IgD-negative memory B cell (primary cell): ENCODE measurements around the gene ETV3. TPM values are rescaled to one million over a fixed set of nuclear protein-coding genes. Genes with fewer than 3 reads are reported as not detected.
A peak's percentile ranks its signal among the peaks of the same experiment; 100 is the strongest.

ENCODE experiments used
- H3K27ac Mint-ChIP-seq, 3 donors: one replicate each; pipeline ENCODE4 v1.8.0; 2020 to 2022; ENCODE audit warnings: mild to moderate bottlenecking in 3 of 3, mixed read lengths in 3 of 3, moderate library complexity in 1 of 3
- H3K27me3 Mint-ChIP-seq: one replicate; pipeline ENCODE4 v1.8.0; 2021; ENCODE audit warnings: mixed read lengths
- H3K36me3 Mint-ChIP-seq: one replicate; pipeline ENCODE4 v1.8.0; 2020; ENCODE audit warnings: mild to moderate bottlenecking, mixed read lengths
- H3K4me1 Mint-ChIP-seq, 3 donors: one replicate each; pipeline ENCODE4 v1.8.0; 2020 to 2022; ENCODE audit warnings: mixed read lengths in 3 of 3, mild to moderate bottlenecking in 1 of 3
- H3K4me3 Mint-ChIP-seq, 4 donors: one replicate each; pipeline ENCODE4 v1.8.0; 2020 to 2022; ENCODE audit warnings: mild to moderate bottlenecking in 4 of 4, mixed read lengths in 4 of 4, moderate library complexity in 3 of 4
- H3K9me3 Mint-ChIP-seq, 3 donors: one replicate each; pipeline ENCODE4 v1.8.0; 2020 to 2021; ENCODE audit warnings: mixed read lengths in 3 of 3, mild to moderate bottlenecking in 1 of 3
- polyA plus RNA-seq: library from polyadenylated mRNA; unstranded; fragments of 300-500 nt; fragmentation: Illumina TruSeq; gene quantifications from one replicate; pipeline ENCODE4 v1.2.3, GENCODE V29; 2021

The ETV3 gene
- polyA plus RNA-seq, 1 donor from 2014 or later: 4.7 TPM

- H3K36me3 Mint-ChIP-seq: peaks cover 2% of the 10 kb centered on the region
- peaks cover 0 to 9% (median 4%) of the 10 kb centered on the region in 3 donors for H3K4me1 Mint-ChIP-seq
- no peak overlapping the region for H3K27ac Mint-ChIP-seq
- no peaks in the 10 kb centered on the region for H3K9me3 Mint-ChIP-seq
- H3K4me3 Mint-ChIP-seq: no peak overlapping the region
- peaks cover 11% of the 10 kb centered on the region for H3K27me3 Mint-ChIP-seq
These were observed 14.3 kb upstream of the ETV3 start for GRCh38 chr1:157152510-157152909.

- H3K27ac Mint-ChIP-seq: peak overlapping the region in 1 of 3 donors; percentile 22
- peaks cover 2% of the 10 kb centered on the region for H3K36me3 Mint-ChIP-seq
- H3K9me3 Mint-ChIP-seq: no peaks in the 10 kb centered on the region
- peaks cover 0 to 9% (median 4%) of the 10 kb centered on the region in 3 donors for H3K4me1 Mint-ChIP-seq
- H3K4me3 Mint-ChIP-seq: no peak overlapping the region
- peaks cover 5% of the 10 kb centered on the region for H3K27me3 Mint-ChIP-seq
These were observed 13.3 kb upstream of the ETV3 start for GRCh38 chr1:157151506-157151905.

GRCh38 chr1:157151073-157151472, 12.9 kb upstream of the ETV3 start:
- H3K27me3 Mint-ChIP-seq: peaks cover 4% of the 10 kb centered on the region
- peak overlapping the region in 1 of 3 donors; percentile 22 for H3K27ac Mint-ChIP-seq
- H3K4me1 Mint-ChIP-seq: peaks cover 0 to 8% (median 4%) of the 10 kb centered on the region in 3 donors
- no peaks in the 10 kb centered on the region for H3K9me3 Mint-ChIP-seq
- peaks cover 2% of the 10 kb centered on the region for H3K36me3 Mint-ChIP-seq
- H3K4me3 Mint-ChIP-seq: no peak overlapping the region

GRCh38 chr1:157150631-157151030, 12.4 kb upstream of the ETV3 start:
- no peak overlapping the region for H3K4me3 Mint-ChIP-seq
- peaks cover 2% of the 10 kb centered on the region for H3K27me3 Mint-ChIP-seq
- no peaks in the 10 kb centered on the region for H3K9me3 Mint-ChIP-seq
- H3K36me3 Mint-ChIP-seq: peaks cover 2% of the 10 kb centered on the region
- peaks cover 0 to 5% (median 2%) of the 10 kb centered on the region in 3 donors for H3K4me1 Mint-ChIP-seq
- no peak overlapping the region for H3K27ac Mint-ChIP-seq

GRCh38 chr1:157147906-157148700, 9.9 kb upstream of the ETV3 start:
- Mint-ChIP-seq H3K4me3 (no peak overlapping the region), H3K27ac (no peak overlapping the region)

GRCh38 chr1:157147037-157147436, 8.8 kb upstream of the ETV3 start:
- H3K4me3 Mint-ChIP-seq: no peak overlapping the region
- H3K4me1 Mint-ChIP-seq: peaks cover 0 to 4% (median 2%) of the 10 kb centered on the region in 3 donors
- H3K27ac Mint-ChIP-seq: peak overlapping the region in 1 of 3 donors; percentile 67
- H3K27me3 Mint-ChIP-seq: peaks cover 5% of the 10 kb centered on the region
- no peaks in the 10 kb centered on the region for H3K9me3 Mint-ChIP-seq
- H3K36me3 Mint-ChIP-seq: no peaks in the 10 kb centered on the region

More at GRCh38 chr1:157147906-157148700, 9.9 kb upstream of the ETV3 start:
- no peaks in the 10 kb centered on the region for H3K9me3 Mint-ChIP-seq
- no peaks in the 10 kb centered on the region for H3K36me3 Mint-ChIP-seq
- peaks cover 5% of the 10 kb centered on the region for H3K27me3 Mint-ChIP-seq
- H3K4me1 Mint-ChIP-seq: peaks cover 0 to 4% (median 2%) of the 10 kb centered on the region in 3 donors

GRCh38 chr1:157146244-157146643, 8.0 kb upstream of the ETV3 start:
- Mint-ChIP-seq H3K4me1 (peaks cover 0 to 4% (median 2%) of the 10 kb centered on the region in 3 donors), H3K9me3 (no peaks in the 10 kb centered on the region), H3K36me3 (no peaks in the 10 kb centered on the region), H3K27me3 (peaks cover 5% of the 10 kb centered on the region), H3K4me3 (no peak overlapping the region), H3K27ac (no peak overlapping the region)

GRCh38 chr1:157145076-157145475, 6.9 kb upstream of the ETV3 start:
- Mint-ChIP-seq H3K4me1 (peaks cover 0 to 4% (median 2%) of the 10 kb centered on the region in 3 donors), H3K27ac (no peak overlapping the region), H3K27me3 (peaks cover 5% of the 10 kb centered on the region), H3K36me3 (no peaks in the 10 kb centered on the region), H3K9me3 (no peaks in the 10 kb centered on the region), H3K4me3 (no peak overlapping the region)

GRCh38 chr1:157144509-157144908, 6.3 kb upstream of the ETV3 start:
- peaks cover 2 to 4% (median 3%) of the 10 kb centered on the region in 3 donors for H3K4me1 Mint-ChIP-seq
- H3K9me3 Mint-ChIP-seq: no peaks in the 10 kb centered on the region
- H3K27me3 Mint-ChIP-seq: peaks cover 5% of the 10 kb centered on the region
- H3K36me3 Mint-ChIP-seq: no peaks in the 10 kb centered on the region
- no peak overlapping the region for H3K27ac Mint-ChIP-seq
- no peak overlapping the region for H3K4me3 Mint-ChIP-seq

GRCh38 chr1:157142765-157143423, 4.7 kb upstream of the ETV3 start:
- Mint-ChIP-seq H3K27ac (no peak overlapping the region), H3K27me3 (peaks cover 5% of the 10 kb centered on the region), H3K9me3 (no peaks in the 10 kb centered on the region), H3K4me1 (peaks cover 7 to 11% (median 9%) of the 10 kb centered on the region in 3 donors), H3K36me3 (no peaks in the 10 kb centered on the region), H3K4me3 (peak overlapping the region in 1 of 4 donors; percentile 27)

GRCh38 chr1:157142201-157142600, 4.0 kb upstream of the ETV3 start:
- H3K4me3 Mint-ChIP-seq: no peak overlapping the region
- no peaks in the 10 kb centered on the region for H3K9me3 Mint-ChIP-seq
- peaks cover 3% of the 10 kb centered on the region for H3K27me3 Mint-ChIP-seq
- H3K4me1 Mint-ChIP-seq: peaks cover 10 to 15% (median 15%) of the 10 kb centered on the region in 3 donors
- peaks cover 3% of the 10 kb centered on the region for H3K36me3 Mint-ChIP-seq
- no peak overlapping the region for H3K27ac Mint-ChIP-seq

- peaks cover 3% of the 10 kb centered on the region for H3K36me3 Mint-ChIP-seq
- no peaks in the 10 kb centered on the region for H3K9me3 Mint-ChIP-seq
- peak overlapping the region in 1 of 3 donors; percentile 33 for H3K27ac Mint-ChIP-seq
- H3K27me3 Mint-ChIP-seq: peaks cover 3% of the 10 kb centered on the region
- H3K4me3 Mint-ChIP-seq: peak overlapping the region in 1 of 4 donors; percentile 88
- peaks cover 18 to 24% (median 24%) of the 10 kb centered on the region in 3 donors for H3K4me1 Mint-ChIP-seq
These were observed 3.1 kb upstream of the ETV3 start for GRCh38 chr1:157141212-157141855.

- Mint-ChIP-seq H3K9me3 (no peaks in the 10 kb centered on the region), H3K27me3 (peaks cover 3% of the 10 kb centered on the region), H3K4me3 (peak overlapping the region in 2 of 4 donors; percentile 87 to 88), H3K27ac (peak overlapping the region; percentile 90 to 98 (median 97)), H3K4me1 (peaks cover 24 to 30% (median 30%) of the 10 kb centered on the region in 3 donors), H3K36me3 (peaks cover 7% of the 10 kb centered on the region)
These were observed 1.9 kb upstream of the ETV3 start for GRCh38 chr1:157140063-157140588.

- no peaks in the 10 kb centered on the region for H3K9me3 Mint-ChIP-seq
- H3K4me1 Mint-ChIP-seq: peaks cover 26 to 33% (median 32%) of the 10 kb centered on the region in 3 donors
- peaks cover 3% of the 10 kb centered on the region for H3K27me3 Mint-ChIP-seq
- peaks cover 10% of the 10 kb centered on the region for H3K36me3 Mint-ChIP-seq
- H3K27ac Mint-ChIP-seq: peak overlapping the region; percentile 90 to 98 (median 97)
- peak overlapping the region; percentile 87 to 95 (median 89) for H3K4me3 Mint-ChIP-seq
These were observed 989 bp upstream of the ETV3 start for GRCh38 chr1:157139052-157139715.
